HEK293 (cell line): ENCODE results near the gene DEPDC5.
"Not testable (repeated sequence)": the region's sequence is repeated elsewhere in the genome, so short reads cannot be mapped to it uniquely, and the experiment has no call there.

Experiments
- EGR2 ChIP-seq: fragments of 450-650 bp; formaldehyde crosslinking; IDR thresholded peaks from 2 replicates; pipeline ENCODE4 v1.5.1; 2016; ENCODE audit warnings: low read depth, missing biosample characterization, missing genetic modification characterization
- KLF9 ChIP-seq: fragments of 450-650 bp; formaldehyde crosslinking; IDR thresholded peaks from 2 replicates; pipeline ENCODE4 v1.5.1; 2016; ENCODE audit warnings: missing biosample characterization, missing genetic modification characterization, low read depth
- OVOL3 ChIP-seq: fragments of 450-650 bp; formaldehyde crosslinking; IDR thresholded peaks from 2 replicates; pipeline ENCODE4 v1.5.1; 2016; ENCODE audit warnings: missing biosample characterization, missing genetic modification characterization
- ZNF311 ChIP-seq: fragments of 450-650 bp; formaldehyde crosslinking; IDR thresholded peaks from 2 replicates; pipeline ENCODE4 v1.5.1; 2017; ENCODE audit warnings: missing biosample characterization, missing genetic modification characterization, borderline replicate concordance
- ZNF548 ChIP-seq: fragments of 450-650 bp; formaldehyde crosslinking; IDR thresholded peaks from 2 replicates; pipeline ENCODE4 v1.5.1; 2016; ENCODE audit warnings: missing biosample characterization, missing genetic modification characterization
- ZNF621 ChIP-seq: fragments of 450-650 bp; formaldehyde crosslinking; IDR thresholded peaks from 2 replicates; pipeline ENCODE4 v1.5.1; 2017; ENCODE audit warnings: missing biosample characterization, missing genetic modification characterization
- ZSCAN23 ChIP-seq: fragments of 450-650 bp; formaldehyde crosslinking; IDR thresholded peaks from 2 replicates; pipeline ENCODE4 v1.5.1; 2016; ENCODE audit warnings: missing biosample characterization, missing genetic modification characterization
- TF ChIP-seq, protein P1 (sequence below): fragments of 450-650 bp; formaldehyde crosslinking; IDR thresholded peaks from 2 replicates; pipeline ENCODE4 v1.5.1; 2016; ENCODE audit warnings: missing biosample characterization, missing genetic modification characterization
- TF ChIP-seq, protein P2 (sequence below): fragments of 450-650 bp; formaldehyde crosslinking; conservative IDR thresholded peaks from 2 replicates; pipeline ENCODE4 v1.5.1; 2016; ENCODE audit warnings: low read depth, missing biosample characterization, missing genetic modification characterization
- TF ChIP-seq, protein P3 (sequence below): fragments of 450-650 bp; formaldehyde crosslinking; IDR thresholded peaks from 2 replicates; pipeline ENCODE4 v1.5.1; 2016; ENCODE audit warnings: missing biosample characterization, missing genetic modification characterization
- TF ChIP-seq, protein P4 (sequence below): fragments of 450-650 bp; formaldehyde crosslinking; conservative IDR thresholded peaks from 2 replicates; pipeline ENCODE4 v1.5.1; 2016; ENCODE audit warnings: low read depth, missing biosample characterization, missing genetic modification characterization

DNA sequence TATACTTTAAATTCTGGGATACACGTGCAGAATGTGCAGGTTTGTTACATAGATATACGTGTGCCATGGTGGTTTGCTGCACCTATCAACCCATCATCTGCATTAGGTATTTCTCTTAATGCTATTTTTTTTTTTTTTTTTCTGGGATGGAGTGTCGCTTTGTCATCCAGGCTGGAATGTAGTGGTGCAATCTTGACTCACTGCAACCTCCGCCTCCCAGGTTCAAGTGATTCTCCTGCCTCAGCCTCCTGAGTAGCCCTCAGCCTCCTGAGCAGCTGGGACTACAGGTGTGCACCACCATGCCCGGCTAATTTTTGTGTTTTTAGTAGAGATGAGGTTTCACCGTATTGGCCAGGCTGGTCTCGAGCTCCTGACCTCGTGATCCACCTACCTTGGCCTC lies 45.5 kb downstream of the DEPDC5 start:
- TF ChIP-seq ZSCAN23 (tag by site-specific recombination); ZNF548; OVOL3 (tag by site-specific recombination); EGR2; KLF9 (tag by site-specific recombination); ZNF311 (tag by site-specific recombination); ZNF621 (tag by site-specific recombination): not testable (repeated sequence)
- TF ChIP-seq, protein P1, sequence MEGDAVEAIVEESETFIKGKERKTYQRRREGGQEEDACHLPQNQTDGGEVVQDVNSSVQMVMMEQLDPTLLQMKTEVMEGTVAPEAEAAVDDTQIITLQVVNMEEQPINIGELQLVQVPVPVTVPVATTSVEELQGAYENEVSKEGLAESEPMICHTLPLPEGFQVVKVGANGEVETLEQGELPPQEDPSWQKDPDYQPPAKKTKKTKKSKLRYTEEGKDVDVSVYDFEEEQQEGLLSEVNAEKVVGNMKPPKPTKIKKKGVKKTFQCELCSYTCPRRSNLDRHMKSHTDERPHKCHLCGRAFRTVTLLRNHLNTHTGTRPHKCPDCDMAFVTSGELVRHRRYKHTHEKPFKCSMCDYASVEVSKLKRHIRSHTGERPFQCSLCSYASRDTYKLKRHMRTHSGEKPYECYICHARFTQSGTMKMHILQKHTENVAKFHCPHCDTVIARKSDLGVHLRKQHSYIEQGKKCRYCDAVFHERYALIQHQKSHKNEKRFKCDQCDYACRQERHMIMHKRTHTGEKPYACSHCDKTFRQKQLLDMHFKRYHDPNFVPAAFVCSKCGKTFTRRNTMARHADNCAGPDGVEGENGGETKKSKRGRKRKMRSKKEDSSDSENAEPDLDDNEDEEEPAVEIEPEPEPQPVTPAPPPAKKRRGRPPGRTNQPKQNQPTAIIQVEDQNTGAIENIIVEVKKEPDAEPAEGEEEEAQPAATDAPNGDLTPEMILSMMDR (tag by site-specific recombination) = not testable (repeated sequence)
- TF ChIP-seq, protein P2, sequence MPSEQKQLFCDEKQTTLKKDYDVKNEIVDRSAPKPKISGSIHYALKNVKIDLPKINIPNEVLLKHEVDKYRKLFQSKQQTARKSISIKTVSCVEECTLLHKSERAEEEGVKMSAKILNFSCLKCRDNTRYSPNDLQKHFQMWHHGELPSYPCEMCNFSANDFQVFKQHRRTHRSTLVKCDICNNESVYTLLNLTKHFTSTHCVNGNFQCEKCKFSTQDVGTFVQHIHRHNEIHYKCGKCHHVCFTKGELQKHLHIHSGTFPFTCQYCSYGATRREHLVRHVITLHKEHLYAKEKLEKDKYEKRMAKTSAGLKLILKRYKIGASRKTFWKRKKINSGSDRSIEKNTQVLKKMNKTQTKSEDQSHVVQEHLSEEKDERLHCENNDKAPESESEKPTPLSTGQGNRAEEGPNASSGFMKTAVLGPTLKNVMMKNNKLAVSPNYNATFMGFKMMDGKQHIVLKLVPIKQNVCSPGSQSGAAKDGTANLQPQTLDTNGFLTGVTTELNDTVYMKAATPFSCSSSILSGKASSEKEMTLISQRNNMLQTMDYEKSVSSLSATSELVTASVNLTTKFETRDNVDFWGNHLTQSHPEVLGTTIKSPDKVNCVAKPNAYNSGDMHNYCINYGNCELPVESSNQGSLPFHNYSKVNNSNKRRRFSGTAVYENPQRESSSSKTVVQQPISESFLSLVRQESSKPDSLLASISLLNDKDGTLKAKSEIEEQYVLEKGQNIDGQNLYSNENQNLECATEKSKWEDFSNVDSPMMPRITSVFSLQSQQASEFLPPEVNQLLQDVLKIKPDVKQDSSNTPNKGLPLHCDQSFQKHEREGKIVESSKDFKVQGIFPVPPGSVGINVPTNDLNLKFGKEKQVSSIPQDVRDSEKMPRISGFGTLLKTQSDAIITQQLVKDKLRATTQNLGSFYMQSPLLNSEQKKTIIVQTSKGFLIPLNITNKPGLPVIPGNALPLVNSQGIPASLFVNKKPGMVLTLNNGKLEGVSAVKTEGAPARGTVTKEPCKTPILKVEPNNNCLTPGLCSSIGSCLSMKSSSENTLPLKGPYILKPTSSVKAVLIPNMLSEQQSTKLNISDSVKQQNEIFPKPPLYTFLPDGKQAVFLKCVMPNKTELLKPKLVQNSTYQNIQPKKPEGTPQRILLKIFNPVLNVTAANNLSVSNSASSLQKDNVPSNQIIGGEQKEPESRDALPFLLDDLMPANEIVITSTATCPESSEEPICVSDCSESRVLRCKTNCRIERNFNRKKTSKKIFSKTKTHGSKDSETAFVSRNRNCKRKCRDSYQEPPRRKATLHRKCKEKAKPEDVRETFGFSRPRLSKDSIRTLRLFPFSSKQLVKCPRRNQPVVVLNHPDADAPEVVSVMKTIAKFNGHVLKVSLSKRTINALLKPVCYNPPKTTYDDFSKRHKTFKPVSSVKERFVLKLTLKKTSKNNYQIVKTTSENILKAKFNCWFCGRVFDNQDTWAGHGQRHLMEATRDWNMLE (tag by site-specific recombination) = not testable (repeated sequence)
- TF ChIP-seq, protein P3, sequence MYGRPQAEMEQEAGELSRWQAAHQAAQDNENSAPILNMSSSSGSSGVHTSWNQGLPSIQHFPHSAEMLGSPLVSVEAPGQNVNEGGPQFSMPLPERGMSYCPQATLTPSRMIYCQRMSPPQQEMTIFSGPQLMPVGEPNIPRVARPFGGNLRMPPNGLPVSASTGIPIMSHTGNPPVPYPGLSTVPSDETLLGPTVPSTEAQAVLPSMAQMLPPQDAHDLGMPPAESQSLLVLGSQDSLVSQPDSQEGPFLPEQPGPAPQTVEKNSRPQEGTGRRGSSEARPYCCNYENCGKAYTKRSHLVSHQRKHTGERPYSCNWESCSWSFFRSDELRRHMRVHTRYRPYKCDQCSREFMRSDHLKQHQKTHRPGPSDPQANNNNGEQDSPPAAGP (tag by site-specific recombination) = not testable (repeated sequence)
- TF ChIP-seq, protein P4, sequence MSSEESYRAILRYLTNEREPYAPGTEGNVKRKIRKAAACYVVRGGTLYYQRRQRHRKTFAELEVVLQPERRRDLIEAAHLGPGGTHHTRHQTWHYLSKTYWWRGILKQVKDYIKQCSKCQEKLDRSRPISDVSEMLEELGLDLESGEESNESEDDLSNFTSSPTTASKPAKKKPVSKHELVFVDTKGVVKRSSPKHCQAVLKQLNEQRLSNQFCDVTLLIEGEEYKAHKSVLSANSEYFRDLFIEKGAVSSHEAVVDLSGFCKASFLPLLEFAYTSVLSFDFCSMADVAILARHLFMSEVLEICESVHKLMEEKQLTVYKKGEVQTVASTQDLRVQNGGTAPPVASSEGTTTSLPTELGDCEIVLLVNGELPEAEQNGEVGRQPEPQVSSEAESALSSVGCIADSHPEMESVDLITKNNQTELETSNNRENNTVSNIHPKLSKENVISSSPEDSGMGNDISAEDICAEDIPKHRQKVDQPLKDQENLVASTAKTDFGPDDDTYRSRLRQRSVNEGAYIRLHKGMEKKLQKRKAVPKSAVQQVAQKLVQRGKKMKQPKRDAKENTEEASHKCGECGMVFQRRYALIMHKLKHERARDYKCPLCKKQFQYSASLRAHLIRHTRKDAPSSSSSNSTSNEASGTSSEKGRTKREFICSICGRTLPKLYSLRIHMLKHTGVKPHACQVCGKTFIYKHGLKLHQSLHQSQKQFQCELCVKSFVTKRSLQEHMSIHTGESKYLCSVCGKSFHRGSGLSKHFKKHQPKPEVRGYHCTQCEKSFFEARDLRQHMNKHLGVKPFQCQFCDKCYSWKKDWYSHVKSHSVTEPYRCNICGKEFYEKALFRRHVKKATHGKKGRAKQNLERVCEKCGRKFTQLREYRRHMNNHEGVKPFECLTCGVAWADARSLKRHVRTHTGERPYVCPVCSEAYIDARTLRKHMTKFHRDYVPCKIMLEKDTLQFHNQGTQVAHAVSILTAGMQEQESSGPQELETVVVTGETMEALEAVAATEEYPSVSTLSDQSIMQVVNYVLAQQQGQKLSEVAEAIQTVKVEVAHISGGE (tag by site-specific recombination) = not testable (repeated sequence)
